ENCODE results near the gene FAM114A2.

Gene FAM114A2

DNA sequence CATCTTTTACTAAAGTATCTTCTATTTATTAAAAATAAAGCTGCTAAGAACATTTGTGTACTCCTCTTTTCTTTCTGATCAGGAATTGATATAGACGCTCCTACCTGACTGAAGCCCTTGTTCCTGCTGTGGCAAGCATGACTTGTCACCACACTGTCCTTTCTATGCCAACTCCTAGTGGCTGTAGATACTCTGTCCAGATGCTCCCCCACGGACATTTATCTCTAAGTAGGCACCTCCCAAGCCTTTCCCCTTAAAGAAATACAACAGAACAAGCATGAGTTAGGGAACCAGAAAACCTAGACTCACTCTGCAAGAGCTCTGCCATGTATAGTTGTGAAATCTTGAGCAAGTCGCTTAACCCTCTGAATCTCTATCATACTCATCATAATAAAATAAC, 53.2 kb downstream of the FAM114A2 start:
- in situ Hi-C loops (cut with MboI; ENCODE audit: low sequenced_read_pairs, unreplicated experiment) = loop anchor here (10.0 kb wide), 1 partner anchor 199 kb away; no protein-coding TSS in a partner anchor

GRCh38 chr5:153983885-153984284, 54.8 kb downstream of the FAM114A2 start:
- TF ChIP-seq, protein P1, sequence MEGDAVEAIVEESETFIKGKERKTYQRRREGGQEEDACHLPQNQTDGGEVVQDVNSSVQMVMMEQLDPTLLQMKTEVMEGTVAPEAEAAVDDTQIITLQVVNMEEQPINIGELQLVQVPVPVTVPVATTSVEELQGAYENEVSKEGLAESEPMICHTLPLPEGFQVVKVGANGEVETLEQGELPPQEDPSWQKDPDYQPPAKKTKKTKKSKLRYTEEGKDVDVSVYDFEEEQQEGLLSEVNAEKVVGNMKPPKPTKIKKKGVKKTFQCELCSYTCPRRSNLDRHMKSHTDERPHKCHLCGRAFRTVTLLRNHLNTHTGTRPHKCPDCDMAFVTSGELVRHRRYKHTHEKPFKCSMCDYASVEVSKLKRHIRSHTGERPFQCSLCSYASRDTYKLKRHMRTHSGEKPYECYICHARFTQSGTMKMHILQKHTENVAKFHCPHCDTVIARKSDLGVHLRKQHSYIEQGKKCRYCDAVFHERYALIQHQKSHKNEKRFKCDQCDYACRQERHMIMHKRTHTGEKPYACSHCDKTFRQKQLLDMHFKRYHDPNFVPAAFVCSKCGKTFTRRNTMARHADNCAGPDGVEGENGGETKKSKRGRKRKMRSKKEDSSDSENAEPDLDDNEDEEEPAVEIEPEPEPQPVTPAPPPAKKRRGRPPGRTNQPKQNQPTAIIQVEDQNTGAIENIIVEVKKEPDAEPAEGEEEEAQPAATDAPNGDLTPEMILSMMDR (IDR thresholded peaks at IDR 0.05; ENCODE audit: borderline replicate concordance, control extremely low read depth, extremely low read depth, insufficient read depth, missing control alignments) = no peak
- in situ Hi-C loops (cut with MboI; ENCODE audit: low sequenced_read_pairs, unreplicated experiment) = loop anchor here (10.0 kb wide), 1 partner anchor 201 kb away; no protein-coding TSS in a partner anchor
- DNase-seq (ENCODE audit: low spot score) = no peak

More for the DNA sequence above, 53.2 kb downstream of the FAM114A2 start:
- TF ChIP-seq, protein P1 (IDR thresholded peaks at IDR 0.05; ENCODE audit: borderline replicate concordance, control extremely low read depth, extremely low read depth, insufficient read depth, missing control alignments) = no peak
- no peak for DNase-seq (ENCODE audit: low spot score)

- TF ChIP-seq, protein P1 (IDR thresholded peaks at IDR 0.05; ENCODE audit: borderline replicate concordance, control extremely low read depth, extremely low read depth, insufficient read depth, missing control alignments) = no peak
- in situ Hi-C loops (cut with MboI; ENCODE audit: low sequenced_read_pairs, unreplicated experiment) = loop anchor here (10.0 kb wide), 1 partner anchor 203 kb away; no protein-coding TSS in a partner anchor
- DNase-seq (ENCODE audit: low spot score) = no peak
Observed at GRCh38 chr5:153981905-153982605, 56.7 kb downstream of the FAM114A2 start.

- in situ Hi-C loops (cut with MboI; ENCODE audit: low sequenced_read_pairs, unreplicated experiment) = no loop called here
- TF ChIP-seq, protein P1 (IDR thresholded peaks at IDR 0.05; ENCODE audit: borderline replicate concordance, control extremely low read depth, extremely low read depth, insufficient read depth, missing control alignments) = no peak
- no peak for DNase-seq (ENCODE audit: low spot score)
Observed at GRCh38 chr5:153979028-153979783, 59.5 kb downstream of the FAM114A2 start.

DNA sequence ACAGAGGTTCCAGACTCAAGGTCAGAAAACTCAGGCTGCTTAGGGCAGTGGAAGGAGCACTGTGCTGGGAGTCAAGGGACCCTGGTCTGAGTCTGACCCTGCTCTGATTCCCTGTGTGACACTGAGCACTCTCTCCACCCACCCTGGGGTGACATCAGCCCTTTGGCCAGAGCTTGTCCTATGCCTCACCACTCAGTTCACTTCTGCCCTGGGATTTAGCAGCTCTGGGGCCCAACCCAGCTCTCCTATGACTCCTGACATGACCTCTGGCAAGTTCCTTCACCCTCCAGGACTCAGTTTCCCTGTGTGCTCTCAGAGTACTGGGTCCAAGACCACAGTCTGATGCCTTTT, 63.9 kb downstream of the FAM114A2 start:
- DNase-seq (ENCODE audit: low spot score) = no peak
- in situ Hi-C loops (cut with MboI; ENCODE audit: low sequenced_read_pairs, unreplicated experiment) = loop anchor here (25.0 kb wide), 2 partner anchors 462 to 1437 kb away; no protein-coding TSS in a partner anchor
- TF ChIP-seq, protein P1 (IDR thresholded peaks at IDR 0.05; ENCODE audit: borderline replicate concordance, control extremely low read depth, extremely low read depth, insufficient read depth, missing control alignments) = no peak

GRCh38 chr5:153974131-153974812, 64.4 kb downstream of the FAM114A2 start:
- peak; percentile 64 for DNase-seq (ENCODE audit: low spot score)
- in situ Hi-C loops (cut with MboI; ENCODE audit: low sequenced_read_pairs, unreplicated experiment) = loop anchor here (25.0 kb wide), 2 partner anchors 462 to 1437 kb away; no protein-coding TSS in a partner anchor

More at GRCh38 chr5:153974131-153974812, 64.4 kb downstream of the FAM114A2 start:
- TF ChIP-seq, protein P1 (IDR thresholded peaks at IDR 0.05; ENCODE audit: borderline replicate concordance, control extremely low read depth, extremely low read depth, insufficient read depth, missing control alignments) = peak; percentile 67
